ENCODE measurements around the gene ABLIM1.

DNA sequence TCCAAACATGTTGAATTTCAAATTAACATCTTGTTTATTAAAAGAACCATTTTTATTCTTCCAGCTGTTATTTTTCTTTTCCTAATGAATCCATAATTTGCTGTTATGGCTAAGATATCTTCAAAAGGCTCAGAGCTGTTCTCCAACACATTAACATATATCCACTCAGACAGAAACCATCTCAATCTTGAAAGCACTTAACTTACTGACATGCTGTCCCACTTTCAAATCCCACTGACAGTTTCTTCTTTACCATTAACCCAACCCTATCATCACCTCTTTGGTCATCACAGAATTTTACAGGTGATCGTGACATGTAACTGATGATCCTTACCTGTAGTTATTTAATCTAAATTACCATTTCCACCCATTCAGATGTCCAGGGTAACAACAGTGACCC is 178.2 kb downstream of the ABLIM1 start:
- TF ChIP-seq, protein P1, sequence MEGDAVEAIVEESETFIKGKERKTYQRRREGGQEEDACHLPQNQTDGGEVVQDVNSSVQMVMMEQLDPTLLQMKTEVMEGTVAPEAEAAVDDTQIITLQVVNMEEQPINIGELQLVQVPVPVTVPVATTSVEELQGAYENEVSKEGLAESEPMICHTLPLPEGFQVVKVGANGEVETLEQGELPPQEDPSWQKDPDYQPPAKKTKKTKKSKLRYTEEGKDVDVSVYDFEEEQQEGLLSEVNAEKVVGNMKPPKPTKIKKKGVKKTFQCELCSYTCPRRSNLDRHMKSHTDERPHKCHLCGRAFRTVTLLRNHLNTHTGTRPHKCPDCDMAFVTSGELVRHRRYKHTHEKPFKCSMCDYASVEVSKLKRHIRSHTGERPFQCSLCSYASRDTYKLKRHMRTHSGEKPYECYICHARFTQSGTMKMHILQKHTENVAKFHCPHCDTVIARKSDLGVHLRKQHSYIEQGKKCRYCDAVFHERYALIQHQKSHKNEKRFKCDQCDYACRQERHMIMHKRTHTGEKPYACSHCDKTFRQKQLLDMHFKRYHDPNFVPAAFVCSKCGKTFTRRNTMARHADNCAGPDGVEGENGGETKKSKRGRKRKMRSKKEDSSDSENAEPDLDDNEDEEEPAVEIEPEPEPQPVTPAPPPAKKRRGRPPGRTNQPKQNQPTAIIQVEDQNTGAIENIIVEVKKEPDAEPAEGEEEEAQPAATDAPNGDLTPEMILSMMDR (conservative IDR thresholded peaks at IDR 0.05; ENCODE audit: low read depth, low read length) = no peak
- no peak for TF ChIP-seq EZH2 (IDR thresholded peaks at IDR 0.05; ENCODE audit: borderline replicate concordance, low read depth, low read length, poor library complexity, severe bottlenecking)
